SK-N-SH (cell line): ENCODE data around the gene KHDC3L.

ENCODE experiments used
- GATA2 ChIP-seq: sonication (generic); formaldehyde crosslinking; IDR thresholded peaks from 2 replicates; pipeline ENCODE4 v1.5.0; 2020; ENCODE audit warnings: mild to moderate bottlenecking, missing genetic modification reagents
- JUND ChIP-seq: IDR thresholded peaks from 2 replicates; pipeline ENCODE4 v1.4.0; 2012
- POLR2AphosphoS5 ChIP-seq: IDR thresholded peaks from 2 replicates; pipeline ENCODE4 v1.6.1; 2012; ENCODE audit warnings: low read depth, low read length
- RAD21 ChIP-seq: IDR thresholded peaks from 2 replicates; pipeline ENCODE4 v1.6.1; 2012; ENCODE audit warnings: mild to moderate bottlenecking, low read length
- RFX5 ChIP-seq: IDR thresholded peaks from 2 replicates; pipeline ENCODE4 v1.6.1; 2012; ENCODE audit warnings: mild to moderate bottlenecking, improper control_type of control experiment, low read length
- YY1 ChIP-seq: IDR thresholded peaks from 2 replicates; pipeline ENCODE4 v1.4.0; 2012; ENCODE audit warnings: low read depth, mild to moderate bottlenecking
- TF ChIP-seq, protein P1 (sequence below): IDR thresholded peaks from 2 replicates; pipeline ENCODE4 v1.4.0; 2012; ENCODE audit warnings: low read depth, borderline replicate concordance
- TF ChIP-seq, protein P2 (sequence below): fragments of 200-600 bp; sonication (generic); IDR thresholded peaks from 2 replicates; pipeline ENCODE4 v1.6.1; 2017; ENCODE audit warnings: antibody characterized with exemption, mild to moderate bottlenecking, moderate library complexity
- TF ChIP-seq, protein P3 (sequence below): IDR thresholded peaks from 2 replicates; pipeline ENCODE4 v1.4.0; 2012; ENCODE audit warnings: low read depth, borderline replicate concordance

DNA sequence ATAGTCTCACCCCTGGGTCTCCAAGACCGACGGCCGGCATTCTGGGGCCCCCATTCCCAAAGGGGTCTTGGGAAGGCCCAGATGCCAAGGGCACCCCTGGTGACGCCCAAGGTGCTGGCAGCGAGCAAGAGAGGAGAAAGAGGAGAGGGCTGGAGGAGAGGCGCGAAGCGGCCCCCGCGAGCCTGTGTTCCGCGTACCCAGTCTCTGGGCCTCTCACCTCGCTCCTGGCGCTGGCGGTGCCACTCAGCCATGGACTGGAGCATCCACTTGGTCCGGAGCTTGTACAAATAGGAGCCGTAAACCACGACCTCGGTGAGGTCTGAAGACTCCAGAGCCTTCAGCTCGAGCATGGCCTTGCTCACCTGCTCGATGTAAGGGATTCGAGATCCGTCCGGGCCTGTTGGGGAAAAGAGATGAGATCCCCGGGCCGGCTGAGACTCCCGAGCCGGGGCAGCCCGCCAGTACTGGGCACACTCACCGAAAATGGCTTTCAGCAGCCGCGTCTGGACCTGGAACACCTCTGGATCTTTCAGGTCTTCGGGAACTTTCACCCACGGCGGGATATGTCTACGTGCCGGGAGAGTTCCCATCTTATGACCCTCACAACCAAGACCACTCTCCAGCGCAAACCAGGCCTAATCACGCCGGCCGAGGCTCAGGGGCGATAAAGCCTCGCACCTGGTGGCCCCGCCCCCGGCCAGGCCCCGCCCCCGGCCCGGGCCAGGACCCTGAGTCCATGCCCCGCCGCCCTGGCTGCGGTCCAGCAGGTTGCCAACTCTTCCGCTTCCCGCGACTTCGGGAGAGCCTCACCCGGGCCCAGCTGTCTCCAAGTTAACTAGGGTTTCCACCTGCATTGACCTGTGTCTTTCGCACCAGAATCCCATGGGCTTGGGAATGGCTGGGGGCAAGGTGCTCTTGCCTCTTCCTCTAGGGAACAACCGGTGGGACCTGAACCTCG is 8.5 kb upstream of the KHDC3L start, which contains the start of gene DPPA5:
- TF ChIP-seq, protein P1, sequence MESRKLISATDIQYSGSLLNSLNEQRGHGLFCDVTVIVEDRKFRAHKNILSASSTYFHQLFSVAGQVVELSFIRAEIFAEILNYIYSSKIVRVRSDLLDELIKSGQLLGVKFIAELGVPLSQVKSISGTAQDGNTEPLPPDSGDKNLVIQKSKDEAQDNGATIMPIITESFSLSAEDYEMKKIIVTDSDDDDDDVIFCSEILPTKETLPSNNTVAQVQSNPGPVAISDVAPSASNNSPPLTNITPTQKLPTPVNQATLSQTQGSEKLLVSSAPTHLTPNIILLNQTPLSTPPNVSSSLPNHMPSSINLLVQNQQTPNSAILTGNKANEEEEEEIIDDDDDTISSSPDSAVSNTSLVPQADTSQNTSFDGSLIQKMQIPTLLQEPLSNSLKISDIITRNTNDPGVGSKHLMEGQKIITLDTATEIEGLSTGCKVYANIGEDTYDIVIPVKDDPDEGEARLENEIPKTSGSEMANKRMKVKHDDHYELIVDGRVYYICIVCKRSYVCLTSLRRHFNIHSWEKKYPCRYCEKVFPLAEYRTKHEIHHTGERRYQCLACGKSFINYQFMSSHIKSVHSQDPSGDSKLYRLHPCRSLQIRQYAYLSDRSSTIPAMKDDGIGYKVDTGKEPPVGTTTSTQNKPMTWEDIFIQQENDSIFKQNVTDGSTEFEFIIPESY: no peak
- TF ChIP-seq YY1 (no peak), RAD21 (no peak), JUND (no peak), RFX5 (no peak), GATA2 (no peak), POLR2AphosphoS5 (no peak)
- TF ChIP-seq, protein P2, sequence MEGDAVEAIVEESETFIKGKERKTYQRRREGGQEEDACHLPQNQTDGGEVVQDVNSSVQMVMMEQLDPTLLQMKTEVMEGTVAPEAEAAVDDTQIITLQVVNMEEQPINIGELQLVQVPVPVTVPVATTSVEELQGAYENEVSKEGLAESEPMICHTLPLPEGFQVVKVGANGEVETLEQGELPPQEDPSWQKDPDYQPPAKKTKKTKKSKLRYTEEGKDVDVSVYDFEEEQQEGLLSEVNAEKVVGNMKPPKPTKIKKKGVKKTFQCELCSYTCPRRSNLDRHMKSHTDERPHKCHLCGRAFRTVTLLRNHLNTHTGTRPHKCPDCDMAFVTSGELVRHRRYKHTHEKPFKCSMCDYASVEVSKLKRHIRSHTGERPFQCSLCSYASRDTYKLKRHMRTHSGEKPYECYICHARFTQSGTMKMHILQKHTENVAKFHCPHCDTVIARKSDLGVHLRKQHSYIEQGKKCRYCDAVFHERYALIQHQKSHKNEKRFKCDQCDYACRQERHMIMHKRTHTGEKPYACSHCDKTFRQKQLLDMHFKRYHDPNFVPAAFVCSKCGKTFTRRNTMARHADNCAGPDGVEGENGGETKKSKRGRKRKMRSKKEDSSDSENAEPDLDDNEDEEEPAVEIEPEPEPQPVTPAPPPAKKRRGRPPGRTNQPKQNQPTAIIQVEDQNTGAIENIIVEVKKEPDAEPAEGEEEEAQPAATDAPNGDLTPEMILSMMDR: no peak
- TF ChIP-seq, protein P3, sequence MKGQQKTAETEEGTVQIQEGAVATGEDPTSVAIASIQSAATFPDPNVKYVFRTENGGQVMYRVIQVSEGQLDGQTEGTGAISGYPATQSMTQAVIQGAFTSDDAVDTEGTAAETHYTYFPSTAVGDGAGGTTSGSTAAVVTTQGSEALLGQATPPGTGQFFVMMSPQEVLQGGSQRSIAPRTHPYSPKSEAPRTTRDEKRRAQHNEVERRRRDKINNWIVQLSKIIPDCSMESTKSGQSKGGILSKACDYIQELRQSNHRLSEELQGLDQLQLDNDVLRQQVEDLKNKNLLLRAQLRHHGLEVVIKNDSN: no peak
